Endodermal cell (in vitro differentiated cells): ENCODE data around the gene COX11. TPM values are rescaled to one million over a fixed set of nuclear protein-coding genes. Genes with fewer than 3 reads are reported as not detected.
A peak's percentile ranks its signal among the peaks of the same experiment; 100 is the strongest.

Experiments
- DNase-seq: peaks from one replicate; pipeline ENCODE4 v3.0.0-alpha.2; 2017
- H3K27ac ChIP-seq: 2 replicates; pipeline ENCODE4 v1.5.1; 2013; ENCODE audit warnings: mild to moderate bottlenecking, low read depth, low read length, moderate library complexity
- H3K27me3 ChIP-seq: 2 replicates; pipeline ENCODE4 v1.6.1; 2013; ENCODE audit warnings: mild to moderate bottlenecking, low read length, moderate library complexity; ENCODE audit not compliant: insufficient read depth, control insufficient read depth, poor library complexity, severe bottlenecking
- H3K36me3 ChIP-seq: 2 replicates; pipeline ENCODE4 v1.7.0; 2013; ENCODE audit warnings: mild to moderate bottlenecking, low read length, moderate library complexity; ENCODE audit not compliant: control insufficient read depth, insufficient read depth
- H3K4me1 ChIP-seq: one replicate; pipeline ENCODE4 v1.7.0; 2013; ENCODE audit warnings: low read length; ENCODE audit not compliant: control insufficient read depth, insufficient read depth
- H3K4me3 ChIP-seq: 2 replicates; pipeline ENCODE4 v1.5.1; 2013; ENCODE audit warnings: mild to moderate bottlenecking, low read length, moderate library complexity
- H3K9ac ChIP-seq: 2 replicates; pipeline ENCODE4 v1.6.1; 2013; ENCODE audit warnings: mild to moderate bottlenecking, low read length, moderate library complexity; ENCODE audit not compliant: poor library complexity, severe bottlenecking; ENCODE audit errors: extremely low read depth
- H3K9me3 ChIP-seq: 2 replicates; pipeline ENCODE4 v1.6.1; 2013; ENCODE audit warnings: mild to moderate bottlenecking, low read length, moderate library complexity; ENCODE audit not compliant: control insufficient read depth
- H3K27ac Mint-ChIP-seq: 2 replicates; pipeline ENCODE4 v1.8.0; 2020; ENCODE audit warnings: mixed read lengths
- H3K27me3 Mint-ChIP-seq: 2 replicates; pipeline ENCODE4 v1.8.0; 2021; ENCODE audit warnings: mild to moderate bottlenecking, mixed read lengths; ENCODE audit not compliant: insufficient read depth
- H3K36me3 Mint-ChIP-seq: 2 replicates; pipeline ENCODE4 v1.8.0; 2020; ENCODE audit warnings: low read depth, mixed read lengths
- H3K4me1 Mint-ChIP-seq: 2 replicates; pipeline ENCODE4 v1.8.0; 2020; ENCODE audit warnings: mixed read lengths
- H3K4me3 Mint-ChIP-seq: 2 replicates; pipeline ENCODE4 v1.8.0; 2020; ENCODE audit warnings: mild to moderate bottlenecking, moderate library complexity, mixed read lengths
- H3K9me3 Mint-ChIP-seq: 2 replicates; pipeline ENCODE4 v1.8.0; 2020; ENCODE audit warnings: mild to moderate bottlenecking, mixed read lengths
- CTCF ChIP-seq: fragments of 200-600 bp; sonication (generic); conservative IDR thresholded peaks from 2 replicates; pipeline ENCODE4 v1.5.0; 2021; ENCODE audit warnings: antibody characterized with exemption, mild to moderate bottlenecking
- WGBS, 2 experiments: methylation state at CpG; one replicate each; pipeline versions ENCODE4 v1.1.5 to v1.1.7; 2013; ENCODE audit warnings: missing lambda C conversion rate in 2 of 2, mixed read lengths in 1 of 2; ENCODE audit not compliant: insufficient coverage in 1 of 2, insufficient read length in 1 of 2; 5-methylcytosine and 5-hydroxymethylcytosine counted together
- total RNA-seq, 2 donors: library from RNA; stranded (reverse); fragmentation: NEBNext Ultra II Directional in 1 of 2; extraction: Animal tissue kit (Norgen Biotek cat#: 25700) in 1 of 2; gene quantifications; 2 replicates in 1 of 2; 3 replicates in 1 of 2; pipeline ENCODE4 v1.2.1, GENCODE V29; 2021

The COX11 gene
- total RNA-seq, 2 donors from 2014 or later = 85.3 to 86.2 TPM

GRCh38 chr17:54968988-54969332, 506 bp upstream of the COX11 start:
- no peak for DNase-seq
- 0 to 1% methylated on average over 8 to 13 of the region's 13 CpGs for WGBS, 2 experiments
- Histone ChIP-seq H3K27me3 (no peaks in the 10 kb centered on the region), H3K9me3 (no peaks in the 10 kb centered on the region), H3K27ac (peak overlapping the region; percentile 83), H3K36me3 (peaks cover 26% of the 10 kb centered on the region), H3K4me3 (peak overlapping the region; percentile 99), H3K4me1 (peaks cover 3% of the 10 kb centered on the region), H3K9ac (peak overlapping the region; percentile 91)
- no peak overlapping the region for H3K27ac Mint-ChIP-seq
- no peak overlapping the region for H3K4me3 Mint-ChIP-seq
- peaks cover 22% of the 10 kb centered on the region for H3K4me1 Mint-ChIP-seq
- H3K27me3 Mint-ChIP-seq = no peaks in the 10 kb centered on the region
- no peaks in the 10 kb centered on the region for H3K9me3 Mint-ChIP-seq
- no peak for TF ChIP-seq CTCF
- H3K36me3 Mint-ChIP-seq = peaks cover 24% of the 10 kb centered on the region

- DNase-seq = peak; percentile 67
- H3K36me3 ChIP-seq = peaks cover 39% of the 10 kb centered on the region
- no peaks in the 10 kb centered on the region for H3K9me3 Mint-ChIP-seq
- H3K9ac ChIP-seq = peak overlapping the region; percentile 91
- no peak overlapping the region for H3K27ac Mint-ChIP-seq
- peaks cover 32% of the 10 kb centered on the region for H3K36me3 Mint-ChIP-seq
- H3K4me3 ChIP-seq = peak overlapping the region; percentile 99
- peaks cover 3% of the 10 kb centered on the region for H3K4me1 ChIP-seq
- peak overlapping the region; percentile 69 for H3K27ac ChIP-seq
- no peaks in the 10 kb centered on the region for H3K27me3 Mint-ChIP-seq
- 0% methylated on average over 4 to 20 of the region's 21 CpGs for WGBS, 2 experiments
- H3K27me3 ChIP-seq = no peaks in the 10 kb centered on the region
- no peaks in the 10 kb centered on the region for H3K9me3 ChIP-seq
- H3K4me1 Mint-ChIP-seq = peaks cover 21% of the 10 kb centered on the region
- no peak overlapping the region for H3K4me3 Mint-ChIP-seq
- no peak for TF ChIP-seq CTCF
These were observed 713 bp downstream of the COX11 start for GRCh38 chr17:54967621-54968261.

DNA sequence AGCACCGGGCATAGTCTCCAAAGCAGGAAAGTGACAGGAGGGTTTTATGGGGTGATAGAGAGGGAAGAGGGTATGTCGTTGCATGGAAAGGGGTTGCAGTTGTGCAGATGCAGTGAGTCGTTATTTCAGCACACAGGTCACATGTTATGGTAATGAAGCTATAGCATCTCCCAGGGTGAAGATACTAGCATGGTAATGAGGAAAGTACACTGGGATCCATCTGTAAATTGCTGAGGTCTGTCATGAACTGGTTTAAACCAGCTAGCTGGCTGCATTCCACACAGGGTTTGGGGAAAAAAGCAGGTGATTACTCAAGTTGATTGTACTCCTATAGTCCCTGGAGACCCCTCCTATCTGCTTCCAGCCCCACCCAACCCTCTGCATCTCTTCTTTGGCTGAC, 11.7 kb downstream of the COX11 start:
- H3K27me3 Mint-ChIP-seq = no peaks in the 10 kb centered on the region
- H3K9me3 Mint-ChIP-seq = no peaks in the 10 kb centered on the region
- Histone ChIP-seq H3K9me3 (no peaks in the 10 kb centered on the region), H3K27ac (no peak overlapping the region), H3K36me3 (peaks cover 81% of the 10 kb centered on the region), H3K9ac (no peak overlapping the region), H3K4me3 (no peak overlapping the region), H3K4me1 (no peaks in the 10 kb centered on the region), H3K27me3 (no peaks in the 10 kb centered on the region)
- peaks cover 5% of the 10 kb centered on the region for H3K4me1 Mint-ChIP-seq
- no peak overlapping the region for H3K4me3 Mint-ChIP-seq
- no peak for DNase-seq
- H3K27ac Mint-ChIP-seq = peak overlapping the region; percentile 80
- WGBS, 2 experiments = 80 to 83% methylated on average over 3 of the region's 3 CpGs
- peaks cover 65% of the 10 kb centered on the region for H3K36me3 Mint-ChIP-seq
- TF ChIP-seq CTCF = no peak
